A673 (cell line): Measurements from ENCODE around the gene IKBKE.

ENCODE experiments used
- CTCF ChIP-seq: fragments of 300-800, 200-600 bp; sonication (generic); conservative IDR thresholded peaks from 2 replicates; pipeline ENCODE4 v1.5.1; 2017; ENCODE audit warnings: low read depth, mild to moderate bottlenecking, antibody characterized with exemption, low read length, moderate library complexity, mixed read lengths
- EZH2 ChIP-seq: fragments of 200-600 bp; sonication (generic); IDR thresholded peaks from 2 replicates; pipeline ENCODE4 v1.6.1; 2017; ENCODE audit warnings: borderline replicate concordance, low read depth, mild to moderate bottlenecking, mixed read lengths, antibody characterized with exemption, low read length; ENCODE audit not compliant: poor library complexity, severe bottlenecking

GRCh38 chr1:206456577-206457370 is 13.5 kb upstream of the IKBKE start:
- TF ChIP-seq CTCF (no peak), EZH2 (no peak)
